T47D (cell line): Measurements from ENCODE around the gene COX8A.
"Not testable (repeated sequence)": the region's sequence is repeated elsewhere in the genome, so short reads cannot be mapped to it uniquely, and the experiment has no call there.

ENCODE experiments used
- DNase-seq, 2 experiments: peaks; one replicate each; pipeline versions ENCODE4 v3.0.0 to v3.0.0-alpha.2; 2011 to 2012; ENCODE audit warnings: low read depth in 1 of 2, low spot score in 1 of 2
- JUND ChIP-seq: IDR thresholded peaks from 2 replicates; pipeline ENCODE4 v1.6.1; 2012; ENCODE audit warnings: low read depth
- in situ Hi-C: cut with HindIII; loops from 2 replicates; pipeline ENCODE4 v1.10.0; 2016; ENCODE audit warnings: low sequenced_read_pairs, low pct_unique_long_range_greater_than_20kb

COX8A gene

DNA sequence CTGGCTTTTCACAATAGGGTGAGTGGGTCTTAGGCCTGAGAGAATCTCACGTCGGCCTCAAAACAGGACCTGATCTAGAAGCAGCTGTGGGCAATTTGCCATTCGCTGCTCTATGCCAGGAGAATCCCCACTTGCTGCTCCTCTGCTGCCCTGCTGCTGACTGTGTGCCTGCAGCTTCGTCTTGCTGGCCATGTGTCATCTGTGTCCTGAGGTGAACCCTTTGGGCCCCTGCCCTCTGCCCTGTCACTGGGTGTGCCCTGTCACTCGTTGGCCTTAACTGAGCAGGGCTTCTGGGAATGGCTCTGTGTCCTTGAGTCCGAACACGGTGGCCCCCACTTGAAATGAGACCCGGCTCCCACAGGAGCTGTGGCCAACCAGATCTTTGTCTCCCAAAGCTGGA, 29.4 kb upstream of the COX8A start:
- no peak for TF ChIP-seq JUND
- DNase-seq: no peak
- in situ Hi-C loops: no loop called here

DNA sequence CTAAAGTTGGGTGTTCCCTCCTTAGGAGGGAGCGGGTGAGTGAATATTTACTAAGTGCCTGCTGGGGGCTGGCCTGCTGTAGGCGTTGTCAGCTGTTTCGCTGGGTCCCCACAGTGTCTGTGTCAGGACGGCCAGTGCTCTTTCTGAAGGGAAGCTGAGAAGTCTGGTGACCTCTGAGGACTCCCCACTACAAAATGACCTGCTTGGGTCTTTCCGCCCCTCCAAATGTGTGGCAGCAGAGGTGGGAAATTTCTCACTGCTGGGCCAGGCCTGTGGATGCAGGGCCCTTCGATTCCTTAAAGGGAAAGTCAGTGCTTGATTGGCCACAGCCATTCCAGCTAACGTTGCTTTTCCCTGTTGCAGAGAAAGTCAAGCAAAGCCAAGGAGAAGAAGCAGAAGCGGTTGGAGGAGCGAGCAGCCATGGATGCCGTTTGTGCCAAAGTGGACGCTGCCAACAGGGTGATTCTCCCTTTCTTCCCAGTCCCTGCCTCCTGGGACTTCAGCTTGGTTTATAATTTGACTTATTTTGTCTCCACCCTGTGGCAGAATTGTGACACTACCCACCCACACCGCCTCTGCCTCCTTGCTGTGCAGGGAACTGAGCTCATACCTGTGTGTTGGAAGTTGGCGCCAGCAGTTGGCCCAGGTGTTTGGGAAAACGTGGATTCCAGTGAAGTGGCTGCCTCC, 28.8 kb upstream of the COX8A start:
- TF ChIP-seq JUND: no peak
- DNase-seq: peak; percentile 81 to 92
- in situ Hi-C loops: no loop called here

DNA sequence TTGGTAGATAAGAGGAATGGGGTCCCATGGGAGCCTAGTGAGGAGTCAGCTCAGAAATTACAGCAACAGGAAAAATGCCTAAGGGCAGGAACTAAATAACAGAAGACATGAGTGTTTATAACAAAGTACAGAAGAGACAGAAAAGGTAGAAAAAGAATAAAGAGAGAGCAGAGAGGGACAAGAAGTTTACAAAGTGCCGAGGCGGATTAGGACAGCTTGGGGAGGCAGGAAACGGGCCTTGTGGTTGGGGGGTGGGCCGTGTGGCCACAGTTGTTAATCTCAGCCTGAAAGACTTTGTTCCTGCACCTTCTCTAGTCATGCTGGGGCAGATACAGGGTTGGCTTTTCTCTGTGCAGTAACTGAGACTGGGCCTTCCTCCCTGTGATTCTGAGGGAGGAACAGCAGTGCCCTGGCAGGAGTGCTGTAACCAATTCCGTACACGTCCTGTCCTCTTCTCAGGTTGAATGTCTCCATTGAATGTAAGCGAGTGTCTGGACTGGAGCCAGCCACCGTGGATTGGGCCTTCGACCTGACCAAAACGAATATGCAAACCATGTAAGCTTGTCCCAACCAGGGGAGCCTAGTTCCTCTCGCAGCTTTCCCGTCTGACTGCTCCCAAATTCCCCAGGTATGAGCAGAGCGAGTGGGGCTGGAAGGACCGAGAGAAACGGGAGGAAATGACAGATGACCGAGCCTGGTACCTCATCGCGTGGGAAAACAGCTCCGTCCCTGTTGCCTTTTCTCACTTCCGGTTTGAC, 22.5 kb upstream of the COX8A start:
- TF ChIP-seq JUND: no peak
- in situ Hi-C loops: no loop called here
- no peak for DNase-seq

DNA sequence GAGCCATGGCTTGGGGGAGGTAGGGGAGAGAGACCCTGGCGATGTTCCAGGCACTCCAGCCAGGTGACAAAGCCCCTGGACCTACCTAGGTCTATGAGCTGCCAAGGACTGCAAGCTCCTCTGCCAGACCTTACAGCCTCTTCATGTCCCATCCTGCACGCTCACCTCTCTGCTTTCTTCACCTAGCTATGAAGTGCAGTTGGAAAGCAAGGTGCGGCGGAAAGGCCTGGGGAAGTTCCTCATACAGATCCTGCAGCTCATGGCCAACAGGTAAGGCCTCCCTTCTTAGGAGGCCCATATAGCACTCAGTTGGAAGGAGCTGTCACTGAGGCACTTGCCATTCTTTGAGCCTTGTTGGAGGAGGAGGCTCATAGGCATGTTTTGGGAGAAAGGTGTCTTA, 21.9 kb upstream of the COX8A start:
- TF ChIP-seq JUND: no peak
- DNase-seq: no peak
- in situ Hi-C loops: no loop called here

DNA sequence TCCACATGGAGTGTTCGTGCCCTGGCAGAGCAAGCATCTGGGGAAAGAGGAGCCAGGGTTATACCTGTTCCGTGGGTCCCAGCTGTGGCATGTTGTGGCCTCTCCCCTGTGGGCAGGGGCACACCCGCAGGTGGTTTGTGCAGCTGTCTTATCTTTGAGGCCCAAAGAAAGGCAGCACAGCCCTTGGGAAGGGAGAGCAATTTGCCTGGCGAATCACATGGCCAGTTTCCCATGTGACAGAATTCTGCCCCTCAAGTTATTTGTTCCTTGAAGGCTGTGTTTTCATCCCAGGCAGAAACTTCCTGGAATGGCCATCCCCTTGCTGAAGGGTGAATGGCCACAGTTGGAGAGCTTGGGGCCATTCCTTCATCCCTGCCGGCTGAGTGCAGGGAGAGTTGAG, 16.4 kb upstream of the COX8A start:
- no peak for TF ChIP-seq JUND
- DNase-seq: no peak
- in situ Hi-C loops: no loop called here

DNA sequence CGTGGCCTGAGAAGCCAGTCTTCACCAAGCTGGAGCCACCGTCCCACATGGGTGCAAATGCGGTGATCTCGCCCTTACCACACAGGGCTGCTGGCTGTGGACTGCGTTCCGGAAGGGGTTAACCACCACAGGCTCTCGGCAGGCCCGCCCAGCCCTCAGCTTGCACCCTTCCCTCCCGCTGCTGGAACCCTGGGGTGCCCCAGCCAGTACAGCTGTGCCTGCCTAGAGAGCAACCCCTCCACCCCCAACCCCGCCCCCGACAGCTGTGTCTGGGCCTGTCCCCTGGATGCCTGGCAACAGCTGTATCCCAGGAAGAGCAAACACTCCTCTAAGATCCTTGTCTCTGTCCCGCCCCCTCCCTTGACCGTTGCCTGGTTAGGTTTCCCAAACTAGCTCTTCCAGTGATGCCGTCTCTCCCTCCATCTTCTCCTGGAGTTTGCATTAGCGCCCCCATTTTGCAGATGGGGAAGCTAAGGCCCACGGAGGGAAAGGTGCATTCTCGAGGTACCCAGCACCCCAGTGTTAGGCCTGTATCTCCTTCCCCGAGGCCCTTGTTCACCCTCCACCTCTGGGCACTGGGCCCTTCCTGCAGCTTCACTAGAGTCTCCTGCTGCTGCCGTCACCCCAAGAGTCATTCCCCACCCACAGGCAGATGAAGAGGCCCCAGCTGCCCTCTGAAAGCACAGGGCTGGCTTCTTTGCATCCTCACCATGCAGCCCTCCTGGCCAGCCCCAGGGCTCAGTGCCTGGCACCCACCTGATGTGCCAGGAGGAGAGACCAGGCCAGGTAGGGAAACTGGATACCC, 12.6 kb upstream of the COX8A start:
- TF ChIP-seq JUND: no peak
- DNase-seq: peak; percentile 49 to 84
- in situ Hi-C loops: no loop called here

DNA sequence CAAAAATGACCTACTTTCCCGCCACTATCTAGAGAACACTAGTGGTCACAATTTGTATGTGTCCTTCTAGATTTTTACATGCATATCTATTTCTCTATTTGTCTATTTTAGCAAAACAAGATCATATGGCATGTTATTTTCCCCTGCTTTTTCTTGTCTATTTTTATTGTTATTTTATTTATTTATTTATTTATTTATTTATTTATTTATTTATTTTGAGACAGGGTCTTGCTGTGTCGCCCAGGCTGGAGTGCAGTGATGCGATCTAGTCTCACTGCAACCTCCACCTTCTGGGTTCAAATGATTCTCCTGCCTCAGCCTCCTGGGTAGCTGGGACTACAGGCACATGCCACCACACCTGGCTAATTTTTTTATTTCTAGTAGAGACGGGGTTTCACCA, 10.5 kb upstream of the COX8A start:
- DNase-seq, in situ Hi-C loops: not testable (repeated sequence)

DNA sequence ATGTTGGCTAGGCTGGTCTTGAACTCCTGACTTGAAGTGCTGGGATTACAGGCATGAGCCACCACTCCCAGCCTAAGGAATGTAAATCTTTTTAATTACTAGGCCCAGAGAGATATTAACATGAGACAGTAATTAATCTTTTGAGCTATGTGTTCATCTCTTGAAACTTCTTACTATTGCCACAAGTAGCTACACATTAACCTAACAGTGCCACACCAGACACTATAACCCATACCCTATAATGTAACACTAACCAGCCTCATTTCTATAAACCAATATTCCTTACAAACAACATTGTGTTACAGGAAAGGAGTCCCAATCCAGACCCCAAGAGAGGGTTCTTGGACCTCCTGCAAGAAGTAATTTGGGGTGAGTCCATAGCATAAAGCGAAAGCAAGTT, 8.0 kb upstream of the COX8A start:
- TF ChIP-seq JUND: no peak
- in situ Hi-C loops: no loop called here
- DNase-seq: no peak

DNA sequence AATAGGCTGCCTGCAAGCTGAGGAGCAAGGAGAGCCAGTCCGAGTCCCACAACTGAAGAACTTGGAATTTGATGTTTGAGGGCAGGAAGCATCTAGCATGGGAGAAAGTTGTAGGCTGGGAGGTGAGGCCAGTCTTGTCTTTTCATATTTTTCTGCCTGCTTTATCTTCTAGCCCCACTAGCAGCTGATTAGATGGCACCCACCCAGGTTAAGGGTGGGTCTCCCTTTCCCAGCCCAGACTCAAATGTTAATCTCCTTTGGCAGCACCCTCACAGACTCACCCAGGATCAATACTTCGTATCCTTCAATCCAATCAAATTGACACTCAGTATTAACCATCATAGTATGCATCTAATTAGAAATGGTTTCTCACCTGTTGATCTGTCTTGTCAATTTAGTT, 5.0 kb upstream of the COX8A start:
- in situ Hi-C loops: no loop called here
- TF ChIP-seq JUND: no peak
- DNase-seq: no peak

DNA sequence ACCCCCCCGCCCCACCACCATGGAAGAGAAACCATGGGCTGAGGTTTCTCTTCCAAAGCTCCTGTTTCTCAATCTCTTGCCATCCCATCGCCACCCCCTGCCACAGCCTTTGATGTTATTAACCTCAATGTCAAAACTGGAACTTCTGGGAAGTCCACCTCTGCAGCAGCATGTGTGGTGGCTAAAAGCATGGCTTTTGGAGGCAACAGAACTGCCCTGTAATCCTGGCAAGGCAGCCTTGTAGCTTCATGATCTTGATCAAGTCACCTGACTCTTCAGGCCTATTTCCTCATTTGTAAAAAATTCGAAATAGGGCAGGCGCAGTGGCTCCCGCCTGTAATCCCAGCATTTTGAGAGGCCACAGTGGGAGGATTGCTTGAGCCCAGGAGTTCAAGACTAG, 3.5 kb upstream of the COX8A start:
- in situ Hi-C loops: no loop called here
- no peak for DNase-seq
- no peak for TF ChIP-seq JUND

DNA sequence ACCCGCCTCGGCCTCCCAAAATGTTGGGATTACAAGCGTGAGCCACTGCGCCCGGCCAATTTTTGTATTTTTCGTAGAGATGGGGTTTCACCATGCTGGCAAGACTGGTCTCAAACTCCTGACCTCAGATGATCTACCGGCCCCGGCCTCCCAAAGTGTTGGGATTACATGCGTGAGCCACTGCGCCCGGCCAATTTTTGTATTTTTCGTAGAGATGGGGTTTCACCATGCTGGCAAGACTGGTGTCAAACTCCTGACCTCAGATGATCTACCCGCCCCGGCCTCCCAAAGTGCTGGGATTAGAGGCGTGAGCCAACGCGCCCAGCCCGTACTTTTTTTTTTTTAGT, 535 bp upstream of the COX8A start:
- in situ Hi-C loops, DNase-seq: not testable (repeated sequence)

DNA sequence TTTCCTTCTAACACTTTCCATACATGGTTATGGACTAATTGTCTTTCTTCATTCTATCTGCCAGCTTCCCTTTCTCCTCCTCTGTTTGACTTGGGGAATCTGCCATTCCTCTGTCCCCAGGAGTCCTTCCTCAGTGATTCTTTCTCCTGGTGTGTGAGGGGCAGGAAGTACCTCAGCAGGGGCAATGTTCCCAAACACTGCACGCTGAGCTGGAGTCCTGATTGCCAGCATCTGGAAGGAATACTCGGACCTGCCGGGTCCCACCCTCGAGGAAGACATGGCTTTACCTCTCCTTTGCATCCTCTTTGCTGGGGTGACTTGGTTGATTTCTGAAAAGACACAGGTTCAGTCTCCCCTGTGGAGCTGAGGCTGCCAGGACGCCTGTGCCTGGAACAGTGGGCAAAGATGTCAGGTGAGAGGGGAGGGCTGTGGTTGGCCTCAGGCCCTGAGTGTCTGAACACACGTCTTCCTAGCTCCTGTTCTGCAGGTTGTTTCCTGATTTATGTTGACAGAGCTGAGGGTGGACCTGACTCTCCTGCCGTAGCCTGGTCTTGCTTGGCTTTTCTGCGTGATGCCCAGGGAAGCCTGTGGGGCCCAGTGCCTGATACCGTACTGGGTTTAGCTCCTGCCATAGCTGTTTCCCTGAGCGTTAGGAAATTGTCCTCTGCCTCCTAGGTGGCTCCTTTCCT, 4.3 kb downstream of the COX8A start:
- in situ Hi-C loops: no loop called here
- DNase-seq: peak in 1 of 2 experiments; percentile 76
- TF ChIP-seq JUND: no peak

DNA sequence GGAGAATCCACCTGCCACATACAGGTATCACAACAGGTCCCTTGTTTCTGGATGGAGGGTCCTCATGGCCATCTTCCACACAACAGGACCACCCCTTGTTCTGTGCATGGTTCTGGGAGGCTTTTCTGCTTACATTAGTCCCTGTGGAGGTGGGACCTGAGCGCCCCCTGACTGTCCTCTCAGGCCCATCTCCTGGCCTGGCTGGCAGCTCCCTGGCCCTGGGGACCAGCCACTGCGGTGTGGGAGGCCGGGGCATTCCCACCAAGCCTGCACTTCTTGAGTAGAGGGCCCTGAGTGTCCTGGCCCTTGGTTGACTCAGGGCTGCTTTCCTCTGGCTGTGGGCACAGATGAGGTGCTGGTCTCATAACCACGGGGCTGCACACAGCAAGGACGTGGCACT, 5.0 kb downstream of the COX8A start:
- no peak for TF ChIP-seq JUND
- in situ Hi-C loops: no loop called here
- DNase-seq: no peak
